Endodermal cell (in vitro differentiated cells): ENCODE data around the gene ELP1. TPM values are rescaled to one million over a fixed set of nuclear protein-coding genes. Genes with fewer than 3 reads are reported as not detected.

Source experiments
- DNase-seq: peaks from one replicate; pipeline ENCODE4 v3.0.0-alpha.2; 2017
- H3K27ac ChIP-seq: 2 replicates; pipeline ENCODE4 v1.5.1; 2013; ENCODE audit warnings: mild to moderate bottlenecking, low read depth, low read length, moderate library complexity
- H3K27me3 ChIP-seq: 2 replicates; pipeline ENCODE4 v1.6.1; 2013; ENCODE audit warnings: mild to moderate bottlenecking, low read length, moderate library complexity; ENCODE audit not compliant: insufficient read depth, control insufficient read depth, poor library complexity, severe bottlenecking
- H3K36me3 ChIP-seq: 2 replicates; pipeline ENCODE4 v1.7.0; 2013; ENCODE audit warnings: mild to moderate bottlenecking, low read length, moderate library complexity; ENCODE audit not compliant: control insufficient read depth, insufficient read depth
- H3K4me1 ChIP-seq: one replicate; pipeline ENCODE4 v1.7.0; 2013; ENCODE audit warnings: low read length; ENCODE audit not compliant: control insufficient read depth, insufficient read depth
- H3K4me3 ChIP-seq: 2 replicates; pipeline ENCODE4 v1.5.1; 2013; ENCODE audit warnings: mild to moderate bottlenecking, low read length, moderate library complexity
- H3K9ac ChIP-seq: 2 replicates; pipeline ENCODE4 v1.6.1; 2013; ENCODE audit warnings: mild to moderate bottlenecking, low read length, moderate library complexity; ENCODE audit not compliant: poor library complexity, severe bottlenecking; ENCODE audit errors: extremely low read depth
- H3K9me3 ChIP-seq: 2 replicates; pipeline ENCODE4 v1.6.1; 2013; ENCODE audit warnings: mild to moderate bottlenecking, low read length, moderate library complexity; ENCODE audit not compliant: control insufficient read depth
- H3K27ac Mint-ChIP-seq: 2 replicates; pipeline ENCODE4 v1.8.0; 2020; ENCODE audit warnings: mixed read lengths
- H3K27me3 Mint-ChIP-seq: 2 replicates; pipeline ENCODE4 v1.8.0; 2021; ENCODE audit warnings: mild to moderate bottlenecking, mixed read lengths; ENCODE audit not compliant: insufficient read depth
- H3K36me3 Mint-ChIP-seq: 2 replicates; pipeline ENCODE4 v1.8.0; 2020; ENCODE audit warnings: low read depth, mixed read lengths
- H3K4me1 Mint-ChIP-seq: 2 replicates; pipeline ENCODE4 v1.8.0; 2020; ENCODE audit warnings: mixed read lengths
- H3K4me3 Mint-ChIP-seq: 2 replicates; pipeline ENCODE4 v1.8.0; 2020; ENCODE audit warnings: mild to moderate bottlenecking, moderate library complexity, mixed read lengths
- H3K9me3 Mint-ChIP-seq: 2 replicates; pipeline ENCODE4 v1.8.0; 2020; ENCODE audit warnings: mild to moderate bottlenecking, mixed read lengths
- WGBS, 2 experiments: methylation state at CpG; one replicate each; pipeline versions ENCODE4 v1.1.5 to v1.1.7; 2013; ENCODE audit warnings: missing lambda C conversion rate in 2 of 2, mixed read lengths in 1 of 2; ENCODE audit not compliant: insufficient coverage in 1 of 2, insufficient read length in 1 of 2; 5-methylcytosine and 5-hydroxymethylcytosine counted together
- total RNA-seq, 2 donors: library from RNA; stranded (reverse); fragmentation: NEBNext Ultra II Directional in 1 of 2; extraction: Animal tissue kit (Norgen Biotek cat#: 25700) in 1 of 2; gene quantifications; 2 replicates in 1 of 2; 3 replicates in 1 of 2; pipeline ENCODE4 v1.2.1, GENCODE V29; 2021
- TF ChIP-seq, protein P1 (sequence below): fragments of 200-600 bp; sonication (generic); conservative IDR thresholded peaks from 2 replicates; pipeline ENCODE4 v1.5.0; 2021; ENCODE audit warnings: antibody characterized with exemption, mild to moderate bottlenecking

ELP1 gene
- total RNA-seq, 2 donors from 2014 or later: 32.9 to 37.1 TPM

DNA sequence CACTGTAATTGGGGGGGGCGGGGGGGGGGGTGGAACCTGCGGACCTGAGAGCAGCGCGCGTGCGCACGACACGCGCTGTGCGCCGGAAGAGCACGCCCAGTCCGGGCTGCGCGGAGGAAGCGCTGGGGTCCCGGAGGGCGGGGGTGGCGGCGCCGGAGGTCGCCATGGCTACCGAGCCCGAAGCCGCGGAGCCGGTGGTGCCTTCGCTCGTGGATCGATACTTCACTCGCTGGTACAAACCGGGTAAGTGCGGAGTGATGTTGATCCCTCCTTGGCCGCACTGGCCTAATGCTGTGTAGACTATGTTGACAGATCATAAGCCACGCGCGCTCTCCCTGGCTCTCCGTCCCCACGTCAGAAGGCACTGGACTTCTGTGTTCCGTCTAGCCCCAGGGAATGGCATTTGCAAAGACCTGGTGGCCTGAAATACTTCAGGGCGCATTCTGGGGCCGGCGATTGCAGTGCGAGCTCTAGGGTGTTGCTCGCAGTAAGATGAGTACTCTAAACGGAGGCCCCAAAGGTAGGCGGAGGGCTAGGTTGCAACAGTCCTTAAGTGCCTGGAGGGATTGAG lies 484 bp upstream of the ELP1 start, which contains the start of gene ABITRAM:
TSS of gene ABITRAM (plus strand) at position 78 of the 571 bp plus-strand sequence. CDS start at position 165, 87 bp downstream.
- no peaks in the 10 kb centered on the region for H3K4me1 ChIP-seq
- H3K27me3 ChIP-seq: no peaks in the 10 kb centered on the region
- DNase-seq: peak; percentile 89
- peaks cover 16% of the 10 kb centered on the region for H3K36me3 Mint-ChIP-seq
- peak within 1 kb of the TSS; percentile 93 for H3K4me3 Mint-ChIP-seq
- H3K4me3 ChIP-seq: peak within 1 kb of the TSS; percentile 95
- no peaks in the 10 kb centered on the region for H3K9me3 ChIP-seq
- H3K27ac Mint-ChIP-seq: peak within 1 kb of the TSS; percentile 97
- TF ChIP-seq, protein P1, sequence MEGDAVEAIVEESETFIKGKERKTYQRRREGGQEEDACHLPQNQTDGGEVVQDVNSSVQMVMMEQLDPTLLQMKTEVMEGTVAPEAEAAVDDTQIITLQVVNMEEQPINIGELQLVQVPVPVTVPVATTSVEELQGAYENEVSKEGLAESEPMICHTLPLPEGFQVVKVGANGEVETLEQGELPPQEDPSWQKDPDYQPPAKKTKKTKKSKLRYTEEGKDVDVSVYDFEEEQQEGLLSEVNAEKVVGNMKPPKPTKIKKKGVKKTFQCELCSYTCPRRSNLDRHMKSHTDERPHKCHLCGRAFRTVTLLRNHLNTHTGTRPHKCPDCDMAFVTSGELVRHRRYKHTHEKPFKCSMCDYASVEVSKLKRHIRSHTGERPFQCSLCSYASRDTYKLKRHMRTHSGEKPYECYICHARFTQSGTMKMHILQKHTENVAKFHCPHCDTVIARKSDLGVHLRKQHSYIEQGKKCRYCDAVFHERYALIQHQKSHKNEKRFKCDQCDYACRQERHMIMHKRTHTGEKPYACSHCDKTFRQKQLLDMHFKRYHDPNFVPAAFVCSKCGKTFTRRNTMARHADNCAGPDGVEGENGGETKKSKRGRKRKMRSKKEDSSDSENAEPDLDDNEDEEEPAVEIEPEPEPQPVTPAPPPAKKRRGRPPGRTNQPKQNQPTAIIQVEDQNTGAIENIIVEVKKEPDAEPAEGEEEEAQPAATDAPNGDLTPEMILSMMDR: no peak
- peaks cover 10% of the 10 kb centered on the region for H3K4me1 Mint-ChIP-seq
- no peaks in the 10 kb centered on the region for H3K27me3 Mint-ChIP-seq
- H3K36me3 ChIP-seq: peaks cover 26% of the 10 kb centered on the region
- 0 to 1% methylated on average over 10 to 47 of the region's 47 CpGs for WGBS, 2 experiments
- peak within 1 kb of the TSS; percentile 93 for H3K27ac ChIP-seq
- H3K9me3 Mint-ChIP-seq: no peaks in the 10 kb centered on the region
- peak within 1 kb of the TSS; percentile 83 for H3K9ac ChIP-seq

DNA sequence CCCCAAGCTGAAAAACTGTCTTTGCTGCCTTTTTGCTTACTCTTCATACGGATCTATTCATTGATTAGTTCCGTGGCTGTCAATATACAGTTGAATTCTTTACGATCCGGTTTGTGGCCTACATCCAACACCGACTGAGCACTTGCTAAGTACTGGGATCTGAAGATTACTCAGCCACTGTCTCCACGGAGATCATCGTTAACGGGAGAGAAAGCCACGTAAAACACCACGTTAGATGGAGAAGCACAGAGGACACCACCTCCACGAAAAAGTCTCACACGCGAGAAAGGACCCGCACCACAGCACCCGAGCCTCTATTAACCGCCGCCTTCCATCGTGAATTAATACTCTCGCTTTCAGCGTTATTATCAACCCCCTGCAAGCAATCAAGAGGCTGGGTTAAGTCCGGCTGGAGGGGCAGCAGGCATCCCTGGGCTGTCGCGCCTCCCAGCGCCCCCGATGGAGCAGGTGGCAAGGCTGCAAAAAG lies 650 bp downstream of the ELP1 start:
- peaks cover 10% of the 10 kb centered on the region for H3K4me1 Mint-ChIP-seq
- no peaks in the 10 kb centered on the region for H3K9me3 ChIP-seq
- H3K27ac Mint-ChIP-seq: peak overlapping the region; percentile 97
- TF ChIP-seq, protein P1: no peak
- 4 to 7% methylated on average over 11 to 25 of the region's 25 CpGs for WGBS, 2 experiments
- H3K4me3 Mint-ChIP-seq: peak overlapping the region; percentile 93
- peak overlapping the region; percentile 95 for H3K4me3 ChIP-seq
- DNase-seq: no peak
- H3K27ac ChIP-seq: peak overlapping the region; percentile 93
- H3K36me3 ChIP-seq: peaks cover 17% of the 10 kb centered on the region
- no peaks in the 10 kb centered on the region for H3K27me3 ChIP-seq
- no peaks in the 10 kb centered on the region for H3K4me1 ChIP-seq
- peaks cover 16% of the 10 kb centered on the region for H3K36me3 Mint-ChIP-seq
- no peaks in the 10 kb centered on the region for H3K9me3 Mint-ChIP-seq
- H3K27me3 Mint-ChIP-seq: no peaks in the 10 kb centered on the region
- peak overlapping the region; percentile 82 for H3K9ac ChIP-seq

DNA sequence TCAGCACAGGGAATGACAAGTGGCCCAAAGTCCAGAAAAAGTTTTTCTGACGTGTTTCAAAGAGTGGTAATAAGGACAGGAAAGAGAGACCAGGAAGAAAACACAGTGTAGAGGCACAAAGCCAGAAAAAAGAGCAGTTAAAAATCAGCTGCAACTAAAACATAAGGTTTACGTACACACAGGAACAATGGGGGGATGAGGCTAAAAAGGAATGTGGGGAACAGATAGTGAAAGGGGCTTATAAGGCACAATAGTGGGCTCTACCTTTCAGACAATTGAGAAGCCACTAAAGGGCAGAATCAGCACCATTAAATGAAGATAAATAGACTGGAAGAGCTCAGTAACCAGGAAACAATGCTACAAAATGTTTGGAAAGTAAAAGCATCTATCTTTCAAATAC lies 5.5 kb downstream of the ELP1 start:
- 97 to 100% methylated on average over 2 of the region's 2 CpGs for WGBS, 2 experiments
- no peak overlapping the region for H3K4me3 Mint-ChIP-seq
- Histone ChIP-seq H3K4me1 (no peaks in the 10 kb centered on the region), H3K9ac (no peak overlapping the region), H3K27me3 (no peaks in the 10 kb centered on the region), H3K36me3 (peaks cover 53% of the 10 kb centered on the region), H3K4me3 (no peak overlapping the region), H3K27ac (no peak overlapping the region), H3K9me3 (no peaks in the 10 kb centered on the region)
- no peak for DNase-seq
- H3K36me3 Mint-ChIP-seq: peaks cover 47% of the 10 kb centered on the region
- H3K9me3 Mint-ChIP-seq: no peaks in the 10 kb centered on the region
- H3K27me3 Mint-ChIP-seq: no peaks in the 10 kb centered on the region
- TF ChIP-seq, protein P1: no peak
- peaks cover 8% of the 10 kb centered on the region for H3K4me1 Mint-ChIP-seq
- H3K27ac Mint-ChIP-seq: no peak overlapping the region
